Measurements from ENCODE around the gene STX8.

STX8 gene

DNA sequence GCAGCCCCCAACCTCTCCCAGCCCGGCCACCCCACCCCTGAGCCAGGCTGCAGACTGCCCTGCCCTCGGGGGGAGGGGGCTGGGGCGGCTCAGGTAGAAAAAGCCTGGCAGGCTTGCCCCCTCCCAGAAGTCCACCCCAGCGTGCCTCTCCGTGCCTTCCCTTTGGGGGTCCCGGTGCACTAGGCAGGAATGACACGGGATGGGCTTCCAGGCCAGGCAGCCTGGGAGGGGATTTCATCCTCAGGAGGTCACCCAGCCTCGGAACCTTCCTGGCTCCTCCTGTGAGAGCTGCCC lies 369.3 kb downstream of the STX8 start:
- H3K9me3 Mint-ChIP-seq = no peaks in the 10 kb centered on the region
- H3K4me1 Mint-ChIP-seq = peaks cover 6% of the 10 kb centered on the region
- H3K36me3 Mint-ChIP-seq = no peaks in the 10 kb centered on the region
- no peak for DNase-seq (ENCODE audit: low spot score in 2 of 2)
- ATAC-seq = no peak
- H3K27ac Mint-ChIP-seq = no peak overlapping the region
- H3K4me3 Mint-ChIP-seq = no peak overlapping the region

DNA sequence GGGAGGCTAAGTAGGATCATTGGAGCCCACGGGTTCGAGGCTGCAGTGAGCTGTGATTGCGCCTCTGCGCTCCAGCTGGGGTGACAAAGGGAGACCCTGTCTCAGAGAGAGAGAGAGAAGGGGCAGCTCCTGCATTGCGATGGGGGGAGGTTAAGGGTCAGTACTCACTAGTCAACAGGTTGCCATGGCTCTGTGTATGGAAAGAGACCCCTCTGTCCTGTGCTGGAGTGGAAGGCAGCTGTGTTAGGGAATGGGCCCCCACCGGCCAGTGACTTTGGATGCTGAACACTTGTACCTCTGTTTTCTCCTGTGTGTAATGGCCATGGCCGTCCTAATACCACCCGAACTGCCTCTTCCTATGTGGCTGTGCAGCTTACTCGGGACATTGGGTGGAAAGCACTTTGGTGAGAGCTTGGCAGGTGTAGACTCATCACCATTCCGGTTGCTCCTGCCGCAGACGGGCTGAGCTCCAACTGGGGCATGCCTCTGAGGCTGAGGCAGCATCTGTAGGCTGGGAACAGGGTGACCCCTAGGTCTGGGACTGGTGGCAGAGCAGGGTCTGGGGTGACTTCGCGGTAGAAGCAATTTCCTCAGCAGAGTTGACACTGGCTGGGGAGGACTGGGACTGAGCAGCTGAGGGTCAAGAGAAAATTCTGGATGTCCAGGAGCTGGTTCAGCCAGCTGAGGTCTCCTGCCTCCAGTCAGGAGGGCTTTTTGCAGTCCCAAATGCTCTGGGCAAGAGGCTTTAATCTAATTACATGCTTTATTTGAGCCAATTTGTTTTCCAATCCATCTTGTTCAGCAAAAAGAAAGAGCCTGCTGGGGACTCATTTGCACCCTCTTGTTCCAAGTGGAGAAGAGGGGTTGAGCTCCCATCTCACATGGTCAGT lies 369.9 kb downstream of the STX8 start:
- no peak for DNase-seq (ENCODE audit: low spot score in 2 of 2)
- Mint-ChIP-seq H3K27ac (no peak overlapping the region), H3K4me3 (no peak overlapping the region)

DNA sequence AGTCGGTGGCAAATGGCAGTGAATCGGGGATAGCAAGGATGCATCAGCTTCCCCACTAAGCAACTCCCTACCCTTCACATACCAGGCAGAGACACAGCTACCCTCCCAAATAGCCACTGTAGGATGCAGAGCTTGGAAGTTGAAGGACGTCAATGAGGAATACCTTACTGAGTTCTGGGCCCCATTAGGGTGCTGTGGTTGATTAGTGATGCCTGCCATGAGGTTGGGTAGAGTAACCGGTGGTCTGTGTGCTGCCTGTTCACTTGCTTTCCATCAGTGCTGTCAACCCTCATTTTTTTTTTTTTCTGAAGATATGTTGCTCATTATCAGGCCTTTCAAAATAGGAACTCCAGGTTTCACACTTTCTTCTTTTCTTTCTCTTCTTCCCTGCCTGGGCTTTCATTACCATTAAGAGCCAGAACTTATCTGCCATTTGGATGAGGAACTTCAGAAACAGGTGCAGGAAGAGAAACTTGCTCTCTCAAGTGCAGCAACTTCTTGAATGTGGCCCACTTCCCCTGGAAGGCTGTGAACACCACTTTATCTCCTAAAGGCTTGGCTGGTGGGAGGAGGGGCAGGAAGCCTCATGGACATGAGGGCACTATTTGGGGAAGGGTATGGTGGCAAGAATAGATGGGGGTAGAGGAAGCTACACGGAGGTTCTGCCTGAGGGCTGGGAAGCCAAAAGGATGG lies 370.8 kb downstream of the STX8 start:
- Mint-ChIP-seq H3K36me3 (no peaks in the 10 kb centered on the region), H3K27ac (no peak overlapping the region), H3K4me1 (peaks cover 6% of the 10 kb centered on the region), H3K4me3 (no peak overlapping the region), H3K9me3 (no peaks in the 10 kb centered on the region)
- no peak for DNase-seq (ENCODE audit: low spot score in 2 of 2)
- no peak for ATAC-seq

More for the DNA sequence above, 369.9 kb downstream of the STX8 start:
- peak; percentile 19 for ATAC-seq
- Mint-ChIP-seq H3K36me3 (no peaks in the 10 kb centered on the region), H3K9me3 (no peaks in the 10 kb centered on the region), H3K4me1 (peaks cover 6% of the 10 kb centered on the region)

DNA sequence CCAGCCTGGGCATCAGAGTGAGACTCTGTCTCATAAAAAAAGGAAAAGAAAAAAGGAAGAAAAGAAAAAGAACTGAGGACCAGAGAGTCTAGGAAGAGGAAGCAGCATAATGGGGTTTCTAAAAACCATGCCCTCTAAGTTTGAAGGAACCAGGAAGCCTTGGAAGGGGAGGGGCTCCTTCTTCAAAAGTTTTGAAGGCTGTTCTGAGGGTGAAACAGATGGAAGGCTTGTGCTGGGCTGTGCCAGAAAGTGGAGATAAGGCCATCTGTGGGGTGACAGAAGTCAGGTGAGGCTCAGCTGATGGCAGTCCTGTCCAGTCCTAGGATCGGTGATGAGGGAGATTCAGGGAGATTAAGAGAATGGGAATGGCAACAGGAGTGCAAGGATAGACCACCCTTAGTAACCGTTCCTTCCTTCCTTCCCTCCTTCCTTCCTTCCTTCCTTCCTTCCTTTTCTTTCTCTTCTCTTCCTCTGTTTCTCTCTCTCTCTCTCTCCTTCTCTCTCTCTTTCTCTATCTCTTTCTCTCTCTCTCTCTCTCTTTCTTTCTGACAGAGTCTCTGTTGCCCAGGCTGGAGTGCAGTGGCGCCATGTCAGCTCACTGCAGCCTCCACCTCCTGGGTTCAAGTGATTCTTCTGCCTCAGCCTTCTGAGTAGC lies 371.7 kb downstream of the STX8 start:
- peak overlapping the region; percentile 36 for H3K27ac Mint-ChIP-seq
- no peak overlapping the region for H3K4me3 Mint-ChIP-seq
- no peak for ATAC-seq
- H3K9me3 Mint-ChIP-seq = no peaks in the 10 kb centered on the region
- H3K4me1 Mint-ChIP-seq = peaks cover 6% of the 10 kb centered on the region
- no peak for DNase-seq (ENCODE audit: low spot score in 2 of 2)
- H3K36me3 Mint-ChIP-seq = no peaks in the 10 kb centered on the region

DNA sequence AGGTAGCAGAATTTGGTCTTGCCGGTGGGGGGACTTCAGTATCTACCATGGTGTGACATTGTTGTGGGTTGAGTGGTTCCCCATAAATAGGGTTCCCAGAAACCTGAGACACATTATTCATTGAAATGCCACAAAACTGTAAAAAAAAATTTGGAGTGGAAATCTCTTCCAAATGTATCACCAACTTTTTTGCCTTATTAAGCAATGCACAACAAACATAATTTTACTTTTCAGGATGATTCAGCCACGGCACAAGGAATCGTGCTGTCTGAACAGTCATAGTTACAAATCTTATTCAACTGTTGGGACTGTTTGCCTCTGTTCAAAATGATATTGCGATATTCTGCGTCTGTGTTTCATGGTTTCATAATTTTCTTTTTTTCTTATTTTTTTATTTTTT lies 373.1 kb downstream of the STX8 start:
- Mint-ChIP-seq H3K9me3 (no peaks in the 10 kb centered on the region), H3K27ac (no peak overlapping the region), H3K36me3 (no peaks in the 10 kb centered on the region), H3K4me1 (peaks cover 6% of the 10 kb centered on the region), H3K4me3 (no peak overlapping the region)
- DNase-seq (ENCODE audit: low spot score in 2 of 2) (no peak), ATAC-seq (no peak)

DNA sequence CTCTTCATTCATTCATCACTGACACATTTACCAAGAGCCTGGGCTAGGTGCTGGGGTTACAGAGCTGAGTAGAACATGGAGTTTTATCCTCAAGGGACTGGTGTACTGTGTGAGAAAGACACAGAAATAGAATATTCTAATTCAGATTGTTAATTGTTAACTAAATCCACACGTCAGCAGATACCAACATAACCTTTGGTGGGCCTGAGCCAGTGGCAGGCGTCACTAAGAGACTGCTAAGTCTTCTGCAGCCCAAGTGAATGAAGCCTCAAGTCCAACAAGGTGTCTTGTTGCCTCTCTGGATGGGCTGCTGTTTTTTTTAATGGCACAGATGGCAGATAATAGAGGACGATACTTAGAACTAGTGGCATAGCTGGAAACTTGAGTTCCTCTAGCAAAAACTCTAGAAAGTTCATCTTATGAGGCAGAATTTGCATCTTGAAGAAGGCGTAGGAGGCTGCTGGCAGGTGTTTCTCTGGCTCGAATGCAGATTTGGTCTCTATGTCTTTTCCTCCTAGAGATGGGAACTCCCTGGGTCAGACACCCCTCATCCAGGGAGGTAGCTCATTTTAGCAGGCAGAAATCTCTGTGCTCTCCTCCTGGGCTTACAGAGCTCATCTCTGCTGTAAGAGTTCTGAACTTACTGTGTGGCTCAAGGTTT lies 374.8 kb downstream of the STX8 start:
- no peak overlapping the region for H3K4me3 Mint-ChIP-seq
- H3K36me3 Mint-ChIP-seq = no peaks in the 10 kb centered on the region
- H3K27ac Mint-ChIP-seq = no peak overlapping the region
- no peak for DNase-seq (ENCODE audit: low spot score in 2 of 2)
- no peak for ATAC-seq
- no peaks in the 10 kb centered on the region for H3K9me3 Mint-ChIP-seq
- peaks cover 6% of the 10 kb centered on the region for H3K4me1 Mint-ChIP-seq

Data from stimulated activated effector memory CD8-positive, alpha-beta T cell treated with anti-CD3 and anti-CD28 coated beads, Interleukin-12 subunit alpha, Interleukin-12 subunit beta, amount 100 ng/mL, for 72 hours (primary cell).